B cell (primary cell): Measurements from ENCODE around the gene ATP6V0E1.
"Not testable (repeated sequence)": the region's sequence is repeated elsewhere in the genome, so short reads cannot be mapped to it uniquely, and the experiment has no call there.

Source experiments
- CTCF ChIP-seq: fragments of 200-600 bp; IDR thresholded peaks from one replicate; pipeline ENCODE4 v1.8.0; 2022; ENCODE audit warnings: antibody characterized with exemption, mild to moderate bottlenecking
- EZH2 ChIP-seq: IDR thresholded peaks from 2 replicates; pipeline ENCODE4 v1.6.1; 2012; ENCODE audit warnings: borderline replicate concordance, low read depth, mild to moderate bottlenecking, moderate library complexity, low read length; ENCODE audit not compliant: insufficient read depth, poor library complexity, severe bottlenecking

DNA sequence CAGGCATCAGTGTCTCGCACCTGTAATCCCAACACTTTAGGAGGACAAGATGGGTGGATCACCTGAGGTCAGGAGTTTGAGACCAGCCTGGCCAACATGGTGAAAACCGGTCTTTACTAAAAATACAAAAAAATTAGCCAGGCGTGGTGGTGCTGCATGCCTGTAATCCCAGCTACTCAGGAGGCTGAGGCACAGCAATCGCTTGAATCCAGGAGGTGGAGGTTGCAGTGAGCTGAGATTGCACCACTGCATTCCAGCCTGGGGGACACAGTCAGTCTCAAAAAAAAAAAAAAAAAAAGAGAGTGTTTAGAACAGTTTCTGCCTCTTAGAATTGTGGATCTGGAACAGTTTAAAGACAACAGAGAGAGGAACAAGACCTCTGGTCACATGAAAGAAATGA is 92.9 kb downstream of the ATP6V0E1 start:
- TF ChIP-seq CTCF, EZH2: not testable (repeated sequence)
